ENCODE results near the gene LGALS3.
A peak's percentile ranks its signal among the peaks of the same experiment; 100 is the strongest.

The LGALS3 gene

GRCh38 chr14:55121628-55122439 is 7.2 kb upstream of the LGALS3 start:
- TF ChIP-seq CTCF (IDR thresholded peaks at IDR 0.05; ENCODE audit: unreplicated experiment in 3 of 3) = no peak
- Mint-ChIP-seq H3K4me3 (peak overlapping the region in 1 of 3 experiments; percentile 37), H3K9me3 (no peaks in the 10 kb centered on the region), H3K36me3 (ENCODE audit: low read depth) (no peaks in the 10 kb centered on the region), H3K27ac (peak overlapping the region; percentile 82 to 90 (median 86)), H3K27me3 (ENCODE audit: low read depth) (peaks cover 26% of the 10 kb centered on the region), H3K4me1 (peaks cover 33% of the 10 kb centered on the region)

GRCh38 chr14:55122440-55122986 is 6.5 kb upstream of the LGALS3 start:
- TF ChIP-seq CTCF (IDR thresholded peaks at IDR 0.05; ENCODE audit: unreplicated experiment in 3 of 3) = no peak
- Mint-ChIP-seq H3K27me3 (ENCODE audit: low read depth) (peaks cover 33% of the 10 kb centered on the region), H3K27ac (peak overlapping the region; percentile 82 to 90 (median 86)), H3K4me3 (peak overlapping the region in 2 of 3 experiments; percentile 30 to 37), H3K4me1 (peaks cover 37% of the 10 kb centered on the region), H3K36me3 (ENCODE audit: low read depth) (no peaks in the 10 kb centered on the region), H3K9me3 (no peaks in the 10 kb centered on the region)

- H3K4me1 Mint-ChIP-seq = peaks cover 37% of the 10 kb centered on the region
- H3K27ac Mint-ChIP-seq = peak overlapping the region; percentile 82 to 90 (median 86)
- peaks cover 39% of the 10 kb centered on the region for H3K27me3 Mint-ChIP-seq (ENCODE audit: low read depth)
- H3K36me3 Mint-ChIP-seq (ENCODE audit: low read depth) = no peaks in the 10 kb centered on the region
- peak overlapping the region in 2 of 3 experiments; percentile 30 to 37 for H3K4me3 Mint-ChIP-seq
- TF ChIP-seq CTCF (IDR thresholded peaks at IDR 0.05; ENCODE audit: unreplicated experiment in 3 of 3) = no peak
- H3K9me3 Mint-ChIP-seq = no peaks in the 10 kb centered on the region
Observed at GRCh38 chr14:55123101-55123500, 6.0 kb upstream of the LGALS3 start.

GRCh38 chr14:55123852-55124639 is 5.0 kb upstream of the LGALS3 start:
- Mint-ChIP-seq H3K27ac (peak overlapping the region in 1 of 3 experiments; percentile 21), H3K4me3 (no peak overlapping the region), H3K4me1 (peaks cover 37% of the 10 kb centered on the region), H3K27me3 (ENCODE audit: low read depth) (peaks cover 46% of the 10 kb centered on the region), H3K36me3 (ENCODE audit: low read depth) (no peaks in the 10 kb centered on the region), H3K9me3 (no peaks in the 10 kb centered on the region)
- TF ChIP-seq CTCF (IDR thresholded peaks at IDR 0.05; ENCODE audit: unreplicated experiment in 3 of 3) = no peak

GRCh38 chr14:55124774-55125386 is 4.2 kb upstream of the LGALS3 start:
- H3K36me3 Mint-ChIP-seq (ENCODE audit: low read depth) = no peaks in the 10 kb centered on the region
- peaks cover 49% of the 10 kb centered on the region for H3K27me3 Mint-ChIP-seq (ENCODE audit: low read depth)
- peaks cover 37% of the 10 kb centered on the region for H3K4me1 Mint-ChIP-seq
- H3K9me3 Mint-ChIP-seq = no peaks in the 10 kb centered on the region
- peak overlapping the region in 2 of 3 experiments; percentile 23 to 55 for H3K27ac Mint-ChIP-seq
- TF ChIP-seq CTCF (IDR thresholded peaks at IDR 0.05; ENCODE audit: unreplicated experiment in 3 of 3) = no peak
- H3K4me3 Mint-ChIP-seq = no peak overlapping the region
